A549 (cell line): ENCODE data around the gene COL24A1. TPM values are rescaled to one million over a fixed set of nuclear protein-coding genes. Genes with fewer than 3 reads are reported as not detected.

Experiments
- polyA plus RNA-seq, 4 experiments: library from polyadenylated mRNA; depleted of rRNA in 3 of 4; stranded (reverse); fragments of >200 nt; fragmentation: RNase III in 1 of 4; extraction: RNeasy Plus Mini Kit Qiagen cat#74134 plus additional on column Dnase treatment in 1 of 4; gene quantifications; 2 replicates in 3 of 4; 3 replicates in 1 of 4; pipeline ENCODE4 v1.2.3, GENCODE V29; 2011 to 2017
- small RNA-seq, 6 experiments: library from RNA; depleted of rRNA; stranded (forward); fragments of <200 nt; gene quantifications; one replicate each; pipeline ENCODE3, GENCODE V24; 2012

Gene COL24A1
- polyA plus RNA-seq, 2 of the 4 experiments (the other 2 are of a cell fraction), result 0.03 to 0.13 TPM

Small RNAs within 50 kb of the gene (small RNA-seq; reads per million reads assigned to genes)
- 0 reads per million in 6 experiments for gene RNA5SP51

Other genes with a start within 250 kb of the COL24A1 start
- 7.8 and 17.7 TPM in 2 replicates for gene ODF2L, start 239.6 kb upstream of the COL24A1 start, polyA plus RNA-seq (2011; rRNA removed)
- 10.0 to 10.7 TPM (median 10.7 TPM) in 3 replicates for gene ODF2L, start 239.6 kb upstream of the COL24A1 start, polyA plus RNA-seq (2017; fragmentation: RNase III; extraction: RNeasy Plus Mini Kit Qiagen cat#74134 plus additional on column Dnase treatment)